ENCODE measurements around the gene TNFAIP8L3. TPM values are rescaled to one million over a fixed set of nuclear protein-coding genes. Genes with fewer than 3 reads are reported as not detected.

Gene TNFAIP8L3
- total RNA-seq, 1 donor from 2014 or later, result not detected

DNA sequence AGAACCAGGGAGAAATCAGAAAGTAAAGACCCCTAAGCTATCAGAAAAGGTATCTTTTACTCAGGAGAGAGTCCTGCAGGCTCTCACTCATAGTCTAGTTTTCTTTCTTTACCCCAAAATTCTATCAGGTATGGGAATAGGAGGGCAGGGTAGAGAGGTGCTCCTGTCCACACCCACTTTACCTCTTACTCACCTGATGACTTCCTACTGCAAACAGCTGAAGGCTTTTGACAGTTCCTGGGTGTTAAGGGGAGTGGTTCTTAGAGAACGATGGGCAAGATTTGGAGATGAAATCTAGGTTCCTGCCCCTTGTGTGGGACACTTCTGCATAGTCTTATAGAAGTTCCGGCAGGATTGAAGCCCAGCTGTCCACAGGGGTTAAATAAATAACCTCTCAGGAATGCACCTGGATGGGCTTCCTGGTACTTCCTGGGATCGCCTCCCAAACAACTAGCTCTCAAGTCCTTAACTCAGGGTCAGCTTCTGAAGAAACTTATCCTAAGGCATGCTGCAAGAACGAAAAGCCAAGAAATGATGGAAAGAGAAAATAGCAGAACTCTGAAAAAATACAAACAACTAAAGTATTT, 10.8 kb upstream of the TNFAIP8L3 start:
- no peak overlapping the region for H3K4me3 ChIP-seq (ENCODE audit: low read depth, low read length)
- DNase-seq (ENCODE audit: low read depth), result no peak
- TF ChIP-seq, protein P1, sequence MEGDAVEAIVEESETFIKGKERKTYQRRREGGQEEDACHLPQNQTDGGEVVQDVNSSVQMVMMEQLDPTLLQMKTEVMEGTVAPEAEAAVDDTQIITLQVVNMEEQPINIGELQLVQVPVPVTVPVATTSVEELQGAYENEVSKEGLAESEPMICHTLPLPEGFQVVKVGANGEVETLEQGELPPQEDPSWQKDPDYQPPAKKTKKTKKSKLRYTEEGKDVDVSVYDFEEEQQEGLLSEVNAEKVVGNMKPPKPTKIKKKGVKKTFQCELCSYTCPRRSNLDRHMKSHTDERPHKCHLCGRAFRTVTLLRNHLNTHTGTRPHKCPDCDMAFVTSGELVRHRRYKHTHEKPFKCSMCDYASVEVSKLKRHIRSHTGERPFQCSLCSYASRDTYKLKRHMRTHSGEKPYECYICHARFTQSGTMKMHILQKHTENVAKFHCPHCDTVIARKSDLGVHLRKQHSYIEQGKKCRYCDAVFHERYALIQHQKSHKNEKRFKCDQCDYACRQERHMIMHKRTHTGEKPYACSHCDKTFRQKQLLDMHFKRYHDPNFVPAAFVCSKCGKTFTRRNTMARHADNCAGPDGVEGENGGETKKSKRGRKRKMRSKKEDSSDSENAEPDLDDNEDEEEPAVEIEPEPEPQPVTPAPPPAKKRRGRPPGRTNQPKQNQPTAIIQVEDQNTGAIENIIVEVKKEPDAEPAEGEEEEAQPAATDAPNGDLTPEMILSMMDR (conservative IDR thresholded peaks at IDR 0.05; ENCODE audit: low read depth, low read length), result no peak

GRCh38 chr15:51104512-51104911, 9.8 kb upstream of the TNFAIP8L3 start:
- TF ChIP-seq, protein P1 (conservative IDR thresholded peaks at IDR 0.05; ENCODE audit: low read depth, low read length), result no peak
- H3K4me3 ChIP-seq (ENCODE audit: low read depth, low read length), result no peak overlapping the region
- DNase-seq (ENCODE audit: low read depth), result no peak

DNA sequence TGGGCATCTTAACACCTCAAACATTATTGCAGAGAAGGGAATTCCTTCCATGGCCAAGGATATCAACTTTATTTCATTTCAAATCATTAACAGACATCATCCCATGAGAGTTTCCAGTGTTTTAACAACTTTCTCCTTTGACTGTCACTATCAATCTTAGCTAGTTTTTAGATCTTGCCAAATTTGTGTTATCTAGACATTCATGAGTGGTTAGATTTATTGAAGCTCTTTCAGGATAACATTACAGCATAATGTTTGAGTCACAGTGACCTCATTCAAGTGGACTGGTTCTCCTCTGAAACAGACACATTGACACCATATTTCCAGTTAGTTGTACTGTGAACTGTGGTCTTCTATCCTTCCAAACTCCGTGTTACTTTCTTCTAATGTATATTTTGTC, 8.6 kb upstream of the TNFAIP8L3 start:
- no peak overlapping the region for H3K4me3 ChIP-seq (ENCODE audit: low read depth, low read length)
- TF ChIP-seq, protein P1 (conservative IDR thresholded peaks at IDR 0.05; ENCODE audit: low read depth, low read length), result no peak
- DNase-seq (ENCODE audit: low read depth), result no peak

DNA sequence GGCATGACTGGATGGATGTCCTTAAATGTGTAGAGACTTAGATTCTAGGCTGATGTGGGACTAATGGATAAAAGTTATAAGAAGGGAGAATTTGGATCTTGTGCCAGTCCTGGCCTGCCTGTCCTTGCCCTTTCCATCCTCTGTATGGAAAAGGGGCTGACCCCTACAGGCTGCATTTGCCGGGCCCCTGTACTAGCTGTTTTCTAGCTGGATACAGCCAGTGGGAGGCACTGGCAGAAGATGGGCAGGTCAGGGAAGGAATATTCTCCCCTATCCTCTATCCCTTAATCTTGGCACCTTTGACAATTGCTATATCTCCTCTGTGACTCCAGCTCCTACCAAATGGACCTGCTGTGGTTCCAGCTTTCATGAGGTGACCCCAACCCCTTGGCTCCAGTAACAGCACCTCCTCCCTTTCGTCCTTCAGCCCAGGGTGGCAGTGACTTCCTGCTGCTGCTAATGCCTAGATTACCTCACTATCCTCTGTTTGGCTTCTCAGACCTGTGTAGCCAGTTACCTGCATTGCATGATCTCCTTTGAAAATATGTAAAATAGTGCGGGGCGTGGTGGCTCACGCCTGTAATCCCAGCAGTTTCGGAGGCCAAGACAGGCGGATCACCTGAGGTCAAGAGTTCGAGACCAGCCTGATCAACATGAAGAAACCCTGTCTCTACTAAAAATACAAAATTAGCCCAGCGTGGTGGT, 6.2 kb upstream of the TNFAIP8L3 start:
- DNase-seq (ENCODE audit: low read depth), result no peak
- TF ChIP-seq, protein P1 (conservative IDR thresholded peaks at IDR 0.05; ENCODE audit: low read depth, low read length), result no peak
- H3K4me3 ChIP-seq (ENCODE audit: low read depth, low read length), result no peak overlapping the region

GRCh38 chr15:51099185-51099584, 4.5 kb upstream of the TNFAIP8L3 start:
- TF ChIP-seq, protein P1 (conservative IDR thresholded peaks at IDR 0.05; ENCODE audit: low read depth, low read length), result no peak
- no peak for DNase-seq (ENCODE audit: low read depth)
- H3K4me3 ChIP-seq (ENCODE audit: low read depth, low read length), result no peak overlapping the region

DNA sequence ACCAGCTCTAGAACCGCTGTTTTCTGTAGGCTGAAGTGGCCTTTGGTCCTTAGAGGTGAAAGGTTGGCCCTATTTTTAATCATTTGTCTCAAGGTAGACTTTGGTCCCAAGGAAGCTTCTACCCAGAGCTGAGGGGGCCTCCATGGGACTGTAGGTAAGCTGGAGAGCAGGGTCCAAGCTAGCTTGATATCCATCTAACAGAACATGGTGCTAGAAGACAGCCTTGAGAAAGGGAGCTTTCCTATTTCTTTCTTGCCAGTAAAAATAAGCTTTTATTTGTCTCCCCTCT, 3.6 kb upstream of the TNFAIP8L3 start:
- TF ChIP-seq, protein P1 (conservative IDR thresholded peaks at IDR 0.05; ENCODE audit: low read depth, low read length), result no peak
- no peak overlapping the region for H3K4me3 ChIP-seq (ENCODE audit: low read depth, low read length)
- DNase-seq (ENCODE audit: low read depth), result no peak
